Activated CD4-positive, alpha-beta T cell treated with anti-CD3 and anti-CD28 coated beads, Interleukin-2, amount 50 U/mL, for 1 hour (primary cell): Measurements from ENCODE around the gene BOLA2B.
A peak's percentile ranks its signal among the peaks of the same experiment; 100 is the strongest.
"Not testable (repeated sequence)": the region's sequence is repeated elsewhere in the genome, so short reads cannot be mapped to it uniquely, and the experiment has no call there.

Experiments
- DNase-seq: peaks from one replicate; pipeline ENCODE4 v3.0.0-alpha.2; 2020

Gene BOLA2B

DNA sequence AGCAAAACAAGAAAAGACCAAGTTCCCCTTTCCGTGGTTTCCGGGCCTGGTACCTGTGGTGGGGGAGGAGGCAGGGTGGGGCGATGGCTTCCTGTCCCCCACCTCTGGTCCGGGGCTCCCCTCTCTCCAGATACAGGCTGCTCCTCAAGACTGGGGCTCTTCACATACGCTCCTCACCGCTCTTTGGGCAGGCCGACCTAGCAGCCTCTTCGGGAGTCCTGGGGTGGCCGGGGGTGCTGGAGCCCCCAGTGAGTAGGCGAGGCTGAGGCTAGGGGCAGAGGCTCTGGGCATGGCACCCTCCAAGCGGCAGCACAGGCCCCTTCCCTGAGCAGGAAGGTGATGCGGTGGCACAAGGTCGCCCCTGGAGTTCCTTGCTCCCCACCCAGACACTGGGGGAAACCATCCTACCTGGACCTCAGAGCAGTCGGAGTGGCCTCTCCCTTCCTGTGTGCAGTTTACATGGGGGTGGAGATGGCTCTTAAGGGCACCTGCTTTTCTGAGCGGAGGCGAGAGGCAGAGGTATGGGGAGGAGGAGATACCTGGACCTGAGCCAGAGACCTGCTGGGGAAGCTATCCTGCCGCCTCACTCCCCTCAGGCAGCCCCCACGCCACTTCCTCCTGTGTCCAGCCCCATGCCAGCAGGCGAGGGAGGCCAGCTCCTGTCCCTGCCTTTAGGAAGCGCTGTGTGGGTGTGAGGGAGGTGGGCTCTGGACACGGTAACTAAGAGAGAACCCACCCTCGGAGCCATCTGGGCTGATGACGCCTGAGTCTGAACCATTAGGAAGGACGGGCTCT is 9.2 kb downstream of the BOLA2B start:
- peak; percentile 69 for DNase-seq

DNA sequence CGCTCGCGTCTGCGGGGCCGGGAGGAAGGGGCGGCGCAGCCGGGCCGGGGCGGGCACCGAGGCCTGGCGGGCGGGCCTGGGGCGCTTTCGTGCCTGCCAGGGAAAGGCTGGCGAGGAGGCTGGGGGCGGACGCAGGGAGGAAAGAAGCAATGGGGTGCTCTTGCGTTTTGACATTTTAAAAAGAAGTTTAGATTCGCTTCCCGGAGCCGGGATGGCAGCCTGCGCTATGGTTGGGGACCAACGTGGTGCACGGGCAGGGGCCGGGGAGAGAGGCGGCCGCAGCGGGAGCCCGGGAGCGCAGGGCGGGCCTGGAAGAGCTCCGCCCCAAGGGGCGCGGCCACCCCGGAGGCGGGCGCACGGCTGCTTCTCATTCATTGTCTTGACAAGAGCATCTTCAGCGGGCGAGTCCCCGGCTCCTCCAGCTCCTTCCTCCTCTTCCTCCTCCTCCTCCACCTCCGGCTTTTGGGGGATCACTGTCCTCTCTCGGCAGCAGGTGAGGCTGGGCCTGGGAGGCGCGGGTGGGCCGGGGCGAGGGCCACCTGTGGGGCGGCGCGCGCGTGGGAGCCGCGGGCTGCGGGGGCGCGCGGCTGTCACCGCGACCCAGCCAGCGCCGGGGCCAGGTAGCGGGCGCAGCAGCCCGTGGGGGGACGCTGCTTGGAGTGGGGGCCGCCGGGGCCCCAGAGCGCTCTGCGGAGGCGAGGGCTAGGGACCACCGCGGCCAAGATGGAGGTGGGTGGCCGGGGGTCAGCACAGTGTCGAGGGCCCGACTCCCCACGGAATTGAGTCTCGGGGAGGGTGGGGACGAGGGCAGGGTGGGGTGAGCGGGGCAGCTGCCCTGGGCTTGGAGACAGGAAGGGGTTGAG is 10.0 kb downstream of the BOLA2B start, which contains the start of gene CORO1A:
Gene CORO1A, plus strand, starts transcription at position 370 of the 863 bp plus-strand sequence. CDS start 1,608 bp downstream, outside the sequence.
- peak; percentile 80 for DNase-seq

DNA sequence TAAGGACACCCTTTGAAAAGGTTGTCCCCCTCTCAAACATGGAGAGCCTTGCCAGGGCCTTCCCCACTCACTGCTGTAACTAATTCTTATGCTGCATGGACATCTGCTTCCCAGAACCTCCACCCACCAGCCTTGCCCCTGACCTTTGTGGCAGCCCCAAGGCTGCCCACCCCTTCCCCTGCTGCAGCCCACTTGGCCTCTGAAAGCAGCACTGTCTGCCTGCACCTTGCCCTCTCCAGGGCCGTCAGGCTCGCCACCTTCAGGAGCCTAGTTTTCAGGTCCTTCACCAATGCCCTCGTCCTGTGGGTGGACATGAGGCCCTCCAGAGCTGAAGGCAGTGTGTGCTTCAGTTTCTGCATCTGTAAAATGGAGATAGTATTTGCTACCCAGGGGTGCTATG is 12.7 kb downstream of the BOLA2B start:
- DNase-seq = no peak

DNA sequence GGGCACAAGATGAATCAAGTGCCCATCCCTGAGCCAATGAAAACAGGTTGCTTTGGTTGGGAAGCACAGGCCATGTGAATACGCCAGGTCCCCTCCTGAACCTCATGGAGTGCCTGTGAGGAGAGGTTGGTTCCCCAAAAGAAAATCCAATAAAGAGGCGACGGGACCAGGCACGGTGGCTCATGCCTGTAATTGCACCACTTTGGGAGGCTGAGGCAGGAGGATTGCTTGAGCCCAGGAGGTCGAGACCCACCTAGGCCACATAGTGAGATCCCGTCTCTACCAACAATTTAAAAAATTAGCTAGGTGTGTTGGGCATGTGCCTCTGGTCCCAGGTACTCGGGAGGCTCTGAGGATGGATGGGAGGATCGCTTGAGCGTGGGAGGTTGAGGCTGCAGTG is 13.5 kb downstream of the BOLA2B start:
- DNase-seq = no peak

GRCh38 chr16:30179195-30179594 is 14.3 kb downstream of the BOLA2B start:
- DNase-seq = no peak

GRCh38 chr16:30176876-30177275 is 16.6 kb downstream of the BOLA2B start:
- not testable (repeated sequence) for DNase-seq

DNA sequence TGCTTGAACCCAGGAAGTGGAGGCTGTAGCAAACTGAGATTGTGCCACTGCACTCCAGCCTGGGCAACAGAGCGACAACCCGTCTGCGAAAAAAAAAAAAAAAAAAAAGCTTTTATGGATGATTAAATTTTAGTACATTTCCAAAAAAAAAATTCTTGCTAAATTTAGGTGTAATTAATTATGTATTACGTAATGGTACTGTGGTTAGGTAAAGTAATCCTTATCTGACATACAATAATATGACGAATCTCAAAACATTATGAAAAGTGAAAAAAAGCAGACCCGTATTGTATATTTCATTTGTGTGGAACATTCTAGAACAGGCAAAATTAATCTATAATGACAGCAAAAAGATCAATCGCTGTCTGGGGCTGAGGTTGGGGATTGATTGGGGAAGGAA is 20.4 kb downstream of the BOLA2B start:
- no peak for DNase-seq

GRCh38 chr16:30170145-30170544 is 23.3 kb downstream of the BOLA2B start:
- DNase-seq = not testable (repeated sequence)

DNA sequence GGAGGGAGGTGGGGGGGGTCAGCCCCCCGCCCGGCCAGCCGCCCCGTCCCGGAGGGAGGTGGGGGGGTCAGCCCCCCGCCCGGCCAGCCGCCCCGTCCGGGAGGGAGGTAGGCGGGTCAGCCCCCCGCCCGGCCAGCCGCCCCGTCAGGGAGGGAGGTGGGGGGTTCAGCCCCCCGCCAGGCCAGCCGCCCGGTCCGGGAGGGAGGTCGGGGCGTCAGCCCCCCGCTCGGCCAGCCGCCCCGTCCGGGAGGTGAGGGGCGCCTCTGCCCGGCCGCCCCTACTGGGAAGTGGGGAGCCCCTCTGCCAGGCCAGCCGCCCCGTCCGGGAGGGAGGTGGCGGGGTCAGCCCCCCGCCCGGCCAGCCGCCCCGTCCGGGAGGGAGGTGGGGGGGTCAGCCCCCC is 24.1 kb downstream of the BOLA2B start:
- not testable (repeated sequence) for DNase-seq

DNA sequence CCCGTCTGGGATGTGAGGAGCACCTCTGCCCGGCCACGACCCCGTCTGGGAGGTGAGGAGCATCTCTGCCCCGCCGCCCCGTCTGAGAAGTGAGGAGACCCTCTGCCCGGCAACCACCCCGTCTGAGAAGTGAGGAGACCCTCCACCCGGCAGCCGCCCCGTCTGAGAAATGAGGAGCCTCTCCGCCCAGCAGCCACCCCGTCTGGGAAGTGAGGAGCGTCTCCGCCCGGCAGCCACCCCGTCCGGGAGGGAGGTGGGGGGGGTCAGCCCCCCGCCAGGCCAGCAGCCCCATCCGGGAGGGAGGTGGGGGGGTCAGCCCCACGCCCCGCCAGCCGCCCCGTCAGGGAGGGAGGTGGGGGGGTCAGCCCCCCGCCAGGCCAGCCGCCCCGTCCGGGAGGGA is 24.7 kb downstream of the BOLA2B start:
- DNase-seq = not testable (repeated sequence)

DNA sequence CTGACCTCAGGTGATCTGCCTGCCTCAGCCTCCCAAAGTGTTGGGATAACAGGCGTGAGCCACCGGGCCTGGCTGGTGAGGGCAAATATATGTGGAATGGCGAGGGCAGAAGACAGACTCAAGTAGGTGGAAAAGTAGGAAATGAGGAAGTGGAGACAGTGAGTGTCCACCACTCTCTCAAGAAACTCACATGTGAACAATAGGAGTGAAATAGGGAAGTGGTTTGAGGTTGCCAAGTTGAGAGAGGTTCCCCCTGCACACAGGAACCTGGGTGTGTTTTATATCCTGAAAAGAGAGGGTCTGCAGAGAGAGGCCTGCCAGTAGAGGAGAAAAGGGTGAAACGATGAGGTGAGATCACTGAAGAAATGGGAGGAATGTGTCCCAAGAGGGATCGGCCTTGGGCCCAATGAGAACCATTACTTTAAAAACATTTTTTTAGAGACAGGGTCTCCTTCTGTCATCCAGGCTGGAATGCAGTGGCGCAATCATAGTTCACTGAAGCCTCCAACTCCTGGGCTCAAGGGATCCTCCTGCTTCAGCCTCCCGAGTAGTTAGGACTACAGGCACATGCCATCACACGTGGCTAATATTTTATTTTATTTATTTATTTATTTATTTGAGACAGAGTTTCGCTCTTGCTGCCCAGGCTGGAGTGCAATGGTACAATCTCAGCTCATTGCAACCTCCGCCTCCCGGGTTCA is 27.1 kb downstream of the BOLA2B start:
- DNase-seq = no peak

GRCh38 chr16:30163538-30163937 is 29.9 kb downstream of the BOLA2B start:
- no peak for DNase-seq

GRCh38 chr16:30157214-30157613 is 36.3 kb downstream of the BOLA2B start:
- no peak for DNase-seq

DNA sequence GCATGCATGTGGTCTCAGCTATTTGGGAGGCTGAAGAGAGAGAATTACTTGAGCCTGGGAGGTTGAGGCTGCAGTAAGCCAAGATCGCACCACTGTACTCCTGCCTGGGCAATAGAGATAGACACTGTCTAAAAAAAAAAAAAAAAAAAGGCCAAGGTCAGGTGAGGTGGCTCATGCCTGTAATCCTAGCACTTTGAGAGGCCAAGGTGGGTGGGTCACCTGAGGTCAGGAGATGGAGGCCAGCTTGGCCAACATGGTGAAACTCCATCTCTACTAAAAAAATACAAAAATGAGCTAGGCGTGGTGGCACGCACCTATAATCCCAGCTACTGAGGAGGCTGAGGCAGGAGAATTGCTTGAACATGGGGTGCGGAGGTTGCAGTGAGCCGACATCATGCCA is 38.3 kb downstream of the BOLA2B start:
- no peak for DNase-seq

DNA sequence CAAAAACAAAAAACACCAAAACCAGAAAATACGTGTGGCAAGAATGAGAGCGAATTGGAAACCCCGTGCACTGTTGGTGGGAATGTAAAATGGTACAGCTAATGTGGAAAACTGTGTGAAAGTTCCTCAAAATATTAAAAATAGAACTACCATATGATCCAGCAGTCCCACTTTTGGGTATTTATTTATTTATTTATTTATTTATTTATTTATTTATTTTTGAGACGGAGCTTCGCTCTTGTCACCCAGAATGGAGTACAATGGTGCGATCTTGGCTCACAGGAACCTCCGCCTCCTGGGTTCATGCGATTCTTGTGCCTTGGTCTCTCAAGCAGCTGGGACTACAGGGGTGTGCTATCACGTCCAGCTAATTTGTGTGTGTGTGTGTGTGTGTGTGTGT is 40.9 kb downstream of the BOLA2B start:
- no peak for DNase-seq

DNA sequence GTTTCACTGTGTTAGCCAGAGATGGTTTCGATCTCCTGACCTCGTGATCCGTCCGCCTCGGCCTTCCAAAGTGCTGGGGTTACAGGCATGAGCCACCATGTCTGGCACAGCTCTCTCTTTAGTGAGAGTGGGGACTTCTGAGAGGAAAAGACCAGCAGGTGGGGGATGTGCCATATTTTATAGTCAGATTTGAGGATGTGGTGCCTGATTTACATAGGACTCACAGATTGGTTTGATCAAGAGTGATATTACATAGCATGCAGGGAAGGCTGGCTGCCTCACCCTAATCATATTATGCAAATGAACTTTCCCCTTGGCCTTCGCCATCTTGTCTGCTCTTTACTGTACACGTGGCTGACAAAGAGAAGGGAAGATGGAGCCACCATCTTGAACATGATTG is 42.4 kb downstream of the BOLA2B start:
- no peak for DNase-seq

DNA sequence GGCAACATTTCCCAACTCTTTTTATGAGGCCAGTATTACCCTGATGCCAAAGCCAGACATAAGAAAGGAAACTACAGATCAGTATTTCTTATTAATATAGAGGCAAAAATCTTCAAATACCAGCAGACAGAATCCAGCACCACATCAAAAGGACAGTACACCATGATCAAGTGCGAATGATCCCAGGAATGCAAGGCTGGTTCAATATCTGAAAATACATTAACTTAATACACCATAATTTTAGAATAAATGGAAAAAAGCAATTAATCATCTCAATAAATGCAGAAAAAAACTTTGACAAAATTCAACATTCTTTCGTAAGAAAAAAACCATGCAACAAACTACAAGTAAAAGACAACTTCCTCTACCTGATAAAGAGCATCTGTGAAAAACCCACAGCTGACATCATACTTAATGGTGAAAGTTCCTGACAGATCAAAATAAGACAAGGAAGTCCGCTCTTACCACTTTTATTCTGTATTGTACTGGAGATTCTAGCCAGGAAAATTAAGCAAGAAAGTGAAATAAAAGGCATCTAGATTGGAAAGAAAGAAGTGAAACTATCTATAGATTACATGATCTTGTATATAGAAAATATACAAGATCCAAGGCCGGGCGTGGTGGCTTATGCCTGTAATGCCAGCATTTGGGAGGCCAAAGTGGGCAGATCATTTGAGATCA is 44.1 kb downstream of the BOLA2B start:
- no peak for DNase-seq

DNA sequence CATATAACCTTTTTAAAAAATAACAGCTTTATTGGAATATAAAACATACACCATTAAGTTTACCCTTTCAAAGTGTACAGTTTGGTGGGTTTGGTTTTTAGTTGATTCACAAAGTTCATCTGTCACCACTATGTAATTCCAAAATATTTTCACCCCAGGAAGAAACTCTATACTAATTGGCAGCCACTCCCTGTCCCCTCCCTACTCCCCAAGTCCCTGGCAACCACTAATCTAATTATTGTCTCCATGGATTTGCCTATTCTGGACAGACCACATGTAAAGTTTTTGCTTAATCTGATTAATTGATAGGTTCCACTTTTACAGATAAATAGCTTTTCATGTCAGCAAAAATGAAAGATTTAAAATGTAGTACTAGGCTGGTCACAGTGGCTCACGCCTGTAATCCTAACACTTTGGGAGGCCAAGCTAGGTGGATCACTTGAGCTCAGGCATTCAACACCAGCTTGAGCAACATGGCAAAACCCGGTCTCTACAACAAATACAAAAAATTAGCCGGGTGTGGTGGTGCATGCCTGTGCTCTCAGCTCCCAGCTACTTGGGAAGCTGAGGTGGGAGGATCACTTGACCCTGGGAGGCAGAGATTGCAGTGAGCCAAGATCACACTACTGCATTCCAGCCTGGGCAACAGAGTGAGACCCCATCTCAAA is 45.5 kb downstream of the BOLA2B start:
- DNase-seq = no peak

DNA sequence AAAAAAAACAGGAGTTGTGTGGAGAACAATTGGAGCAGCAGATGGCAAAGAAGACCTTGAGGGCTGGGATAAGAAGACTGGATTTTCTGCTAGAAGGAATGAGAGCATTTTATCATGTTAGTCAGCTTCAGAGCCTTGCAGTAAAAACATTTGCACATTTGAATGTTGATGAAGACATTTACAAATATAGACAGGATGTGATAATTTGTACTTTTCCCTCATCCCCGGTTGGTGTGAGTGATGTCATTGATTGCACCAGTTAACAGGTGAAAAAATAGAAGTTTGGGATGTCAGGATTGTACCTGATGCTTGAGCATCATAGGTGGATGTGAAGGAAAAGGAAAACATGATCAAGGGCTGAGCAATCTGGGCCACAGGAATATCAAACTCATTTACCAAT is 47.8 kb downstream of the BOLA2B start:
- DNase-seq = no peak

DNA sequence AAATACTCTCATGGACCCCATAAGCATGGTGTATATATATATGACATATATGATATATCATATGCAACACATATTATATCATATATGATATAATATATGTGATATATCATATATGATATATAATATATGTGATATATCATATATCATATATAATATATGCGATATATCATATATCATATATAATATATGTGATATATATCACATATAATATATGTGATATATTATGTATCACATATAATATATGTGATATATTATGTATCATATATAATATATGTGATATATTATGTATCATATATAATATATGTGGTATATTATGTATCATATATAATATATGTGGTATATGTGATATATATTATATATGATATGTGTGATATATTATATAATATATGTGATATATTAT is 48.5 kb downstream of the BOLA2B start:
- DNase-seq = no peak

GRCh38 chr16:30144017-30144416 is 49.4 kb downstream of the BOLA2B start:
- no peak for DNase-seq

DNA sequence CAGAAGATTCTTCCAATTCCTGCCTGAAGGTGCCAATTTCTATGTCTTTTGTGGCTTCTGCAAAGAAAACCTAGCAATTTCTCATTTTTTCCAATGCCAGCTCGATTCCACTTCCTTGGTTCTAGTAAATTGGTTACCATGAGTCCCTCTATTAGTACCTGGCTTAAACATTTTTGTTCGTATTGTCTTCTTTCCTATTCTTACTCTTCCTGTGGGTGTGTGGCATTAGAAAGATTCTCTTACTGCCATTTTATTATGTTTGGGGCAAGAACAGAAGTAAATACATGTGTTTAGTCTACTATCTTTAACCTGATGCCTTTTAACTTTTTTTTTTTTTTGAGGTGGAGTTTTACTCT is 50.1 kb downstream of the BOLA2B start:
- DNase-seq = no peak
